CD4-positive, alpha-beta T cell treated with Interleukin-4 for 1 hour (primary cell): ENCODE data around the gene PLA2G1B.

ENCODE experiments used
- DNase-seq, 2 donors: peaks; one replicate each; pipeline ENCODE4 v3.0.0-alpha.2; 2020 to 2022

PLA2G1B gene

DNA sequence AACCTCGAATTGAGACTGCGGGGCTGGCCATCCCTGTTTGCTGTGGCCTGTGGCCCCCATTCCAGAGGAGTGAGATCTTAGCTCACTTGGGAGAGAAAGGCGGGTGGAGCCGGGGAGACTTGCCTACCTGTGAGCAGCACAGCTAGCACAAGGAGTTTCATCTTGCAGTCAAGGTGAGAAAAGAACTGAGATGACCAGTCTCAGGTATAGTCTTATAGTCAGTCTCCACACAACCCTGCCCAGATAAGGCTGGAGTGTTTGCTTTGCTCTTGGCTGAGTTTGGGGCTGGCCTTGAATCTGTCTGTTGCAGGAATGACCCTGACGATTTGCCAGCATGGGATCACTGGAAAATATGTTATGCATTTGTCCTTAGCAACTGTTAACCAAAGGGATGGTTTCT is at the start of gene PLA2G1B:
Gene PLA2G1B (minus strand): TSS at position 187 of the 400 bp plus-strand sequence. CDS start 26 bp downstream, at position 161.
- no peak for DNase-seq

DNA sequence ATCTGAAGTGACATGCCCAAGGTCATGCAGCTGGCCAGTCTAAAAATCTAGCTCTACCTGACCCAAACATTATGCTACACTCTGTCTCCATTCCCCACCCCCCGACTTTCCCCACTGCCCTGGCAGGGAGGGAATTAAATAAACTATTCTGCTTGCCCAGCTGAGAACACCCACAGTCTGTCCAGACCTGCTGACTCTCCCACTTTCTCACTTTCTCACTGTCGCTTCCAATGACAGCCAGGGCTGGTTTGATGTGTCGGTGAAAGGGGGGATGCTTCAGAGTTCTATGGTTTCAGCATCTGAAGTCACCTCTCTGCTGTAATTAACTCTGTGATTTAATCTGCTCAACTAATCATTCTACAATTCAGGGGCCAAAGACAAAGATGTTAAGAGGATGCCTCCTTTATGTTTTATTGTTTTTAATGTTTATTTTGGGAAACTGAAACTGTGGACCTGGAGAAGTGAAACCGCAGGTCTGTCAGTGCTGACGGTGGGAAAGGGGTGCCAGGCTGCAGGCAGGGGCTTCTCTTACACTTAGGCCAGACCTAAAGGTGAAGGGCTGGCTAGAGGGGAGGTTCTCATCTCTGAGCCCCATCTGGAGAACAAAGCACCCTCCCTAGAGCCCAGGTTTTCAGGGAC is 49.5 kb upstream of the PLA2G1B start:
- DNase-seq: no peak

DNA sequence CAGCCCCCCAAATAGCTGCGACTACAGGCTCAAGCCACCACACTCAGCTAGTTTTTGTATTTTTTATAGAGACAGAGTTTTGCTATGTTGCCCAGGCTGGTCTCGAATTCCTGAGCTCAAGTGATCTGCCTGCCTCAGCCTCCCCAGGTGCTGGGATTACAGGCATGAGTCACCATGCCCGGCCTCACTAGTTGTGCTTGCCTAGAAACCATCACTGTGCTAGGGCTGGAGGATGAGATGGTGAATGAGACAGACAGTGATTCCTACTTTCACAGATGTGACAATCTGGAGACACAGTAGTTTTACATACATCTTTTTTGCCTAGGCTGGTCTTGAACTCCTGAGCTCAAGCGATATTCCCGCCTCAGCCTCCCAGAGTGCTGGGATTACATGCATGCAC is 48.8 kb upstream of the PLA2G1B start:
- DNase-seq: no peak

DNA sequence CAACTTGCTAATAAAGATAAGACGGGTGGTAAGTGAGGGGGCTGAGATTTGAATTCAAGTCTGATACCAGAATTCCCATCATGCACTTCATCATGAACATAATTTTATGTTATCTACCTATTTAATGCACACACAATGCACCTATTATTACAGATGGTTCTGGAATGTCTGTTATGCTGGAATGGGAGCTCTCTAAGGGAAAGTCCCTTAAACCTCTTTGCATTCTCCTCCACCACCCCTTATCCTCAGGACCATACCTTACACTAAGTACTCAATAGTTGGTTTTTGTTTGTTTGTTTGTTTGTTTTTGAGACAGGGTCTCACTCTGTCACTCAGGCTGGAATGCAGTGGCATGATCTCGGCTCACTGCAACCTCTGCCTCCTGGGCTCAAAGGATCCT is 48.4 kb upstream of the PLA2G1B start:
- no peak for DNase-seq

DNA sequence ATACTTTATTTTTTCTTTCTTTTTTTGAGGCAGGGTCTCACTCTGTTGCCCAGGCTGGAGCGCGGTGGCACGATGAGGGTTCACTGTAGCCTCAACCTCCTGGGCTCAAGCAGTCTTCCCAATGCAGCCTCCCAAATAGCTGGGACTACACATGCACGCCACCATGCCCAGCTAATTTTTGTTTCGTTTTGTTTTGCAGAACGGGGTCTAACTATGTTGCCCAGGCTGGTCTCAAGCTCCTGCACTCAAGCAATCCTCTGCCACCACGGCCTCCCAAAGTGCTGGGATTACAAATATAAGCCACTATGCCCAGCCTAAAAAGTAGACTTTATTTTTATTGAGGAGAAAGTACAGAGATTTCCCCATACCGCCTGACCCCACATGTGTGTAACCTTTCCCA is 46.1 kb upstream of the PLA2G1B start:
- DNase-seq: no peak

DNA sequence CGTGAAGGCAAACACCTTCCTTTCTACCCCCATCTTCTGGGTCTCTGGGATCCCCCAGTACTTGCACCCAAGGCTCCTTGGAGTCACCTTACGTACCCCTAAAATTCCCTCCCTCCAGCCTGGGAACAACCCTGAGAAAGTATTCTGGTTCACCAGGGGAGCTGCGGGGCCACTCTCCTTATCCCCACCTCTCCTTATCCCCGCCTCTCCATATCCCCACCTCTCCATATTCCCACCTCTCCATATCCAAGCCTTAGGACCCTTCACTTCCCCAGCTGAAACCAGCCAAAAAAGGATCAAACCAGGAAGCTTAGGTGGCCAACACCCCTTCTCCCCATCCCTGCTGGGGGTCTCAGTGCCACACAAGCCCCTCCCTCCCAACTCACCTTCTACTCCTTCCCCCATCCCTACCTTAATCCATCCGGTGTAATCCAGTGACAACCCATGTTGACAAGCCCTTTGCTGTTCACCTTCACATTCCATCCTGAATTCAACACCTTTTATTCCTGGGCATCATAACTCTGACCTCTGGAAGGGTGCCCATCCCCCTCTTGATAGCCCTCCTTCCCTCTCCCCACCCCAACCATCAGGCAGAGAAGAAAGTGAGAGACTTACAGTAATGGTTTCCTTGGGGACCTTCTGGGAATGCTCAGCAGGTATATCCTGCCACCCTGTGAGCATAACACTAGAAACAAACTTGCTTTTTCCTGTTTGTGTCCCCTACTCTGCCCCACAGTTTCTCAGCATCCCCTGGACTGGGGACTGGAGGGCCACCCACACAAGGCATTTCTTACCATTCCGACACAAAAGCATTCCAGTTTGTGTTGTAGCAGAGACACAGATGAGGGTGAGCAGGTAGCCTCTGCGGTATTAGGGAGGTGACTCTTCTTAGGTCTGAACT is 43.0 kb upstream of the PLA2G1B start:
- no peak for DNase-seq

DNA sequence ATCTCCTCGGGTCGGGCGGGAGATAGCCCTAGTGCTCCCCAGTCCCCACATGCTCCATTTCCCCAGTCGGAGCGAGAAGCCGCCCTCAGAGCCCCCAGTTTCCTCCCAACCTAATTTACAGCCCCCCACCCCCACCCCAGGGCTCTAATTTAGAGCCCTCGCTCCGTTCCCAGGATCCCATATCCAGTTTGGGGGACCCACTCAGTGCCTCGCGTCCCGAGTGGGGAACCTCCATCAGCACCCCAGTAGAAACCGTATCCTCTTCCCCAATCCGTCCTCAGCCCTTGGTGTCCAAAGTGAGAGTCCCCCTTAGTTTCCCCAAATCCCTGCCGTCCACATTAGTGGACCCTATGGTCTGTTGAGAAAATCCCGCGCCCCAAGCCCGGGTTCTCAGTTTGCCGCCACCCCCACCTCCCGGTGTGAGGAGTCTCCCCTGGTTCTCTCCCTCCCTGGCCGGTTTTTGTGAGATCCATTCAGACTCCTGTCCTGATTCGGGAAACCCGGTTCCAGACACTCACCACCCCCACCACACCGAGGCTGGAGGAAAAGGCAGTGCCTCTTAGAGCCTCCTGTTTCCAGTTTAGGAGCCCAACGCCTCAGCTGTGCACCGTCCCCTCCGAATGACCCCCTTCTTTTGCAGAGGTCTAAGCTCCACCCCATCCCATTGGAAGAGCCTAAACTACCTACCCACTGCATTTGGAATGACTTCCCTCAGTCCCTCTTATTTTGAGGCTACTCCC is 42.2 kb upstream of the PLA2G1B start:
- DNase-seq: no peak

DNA sequence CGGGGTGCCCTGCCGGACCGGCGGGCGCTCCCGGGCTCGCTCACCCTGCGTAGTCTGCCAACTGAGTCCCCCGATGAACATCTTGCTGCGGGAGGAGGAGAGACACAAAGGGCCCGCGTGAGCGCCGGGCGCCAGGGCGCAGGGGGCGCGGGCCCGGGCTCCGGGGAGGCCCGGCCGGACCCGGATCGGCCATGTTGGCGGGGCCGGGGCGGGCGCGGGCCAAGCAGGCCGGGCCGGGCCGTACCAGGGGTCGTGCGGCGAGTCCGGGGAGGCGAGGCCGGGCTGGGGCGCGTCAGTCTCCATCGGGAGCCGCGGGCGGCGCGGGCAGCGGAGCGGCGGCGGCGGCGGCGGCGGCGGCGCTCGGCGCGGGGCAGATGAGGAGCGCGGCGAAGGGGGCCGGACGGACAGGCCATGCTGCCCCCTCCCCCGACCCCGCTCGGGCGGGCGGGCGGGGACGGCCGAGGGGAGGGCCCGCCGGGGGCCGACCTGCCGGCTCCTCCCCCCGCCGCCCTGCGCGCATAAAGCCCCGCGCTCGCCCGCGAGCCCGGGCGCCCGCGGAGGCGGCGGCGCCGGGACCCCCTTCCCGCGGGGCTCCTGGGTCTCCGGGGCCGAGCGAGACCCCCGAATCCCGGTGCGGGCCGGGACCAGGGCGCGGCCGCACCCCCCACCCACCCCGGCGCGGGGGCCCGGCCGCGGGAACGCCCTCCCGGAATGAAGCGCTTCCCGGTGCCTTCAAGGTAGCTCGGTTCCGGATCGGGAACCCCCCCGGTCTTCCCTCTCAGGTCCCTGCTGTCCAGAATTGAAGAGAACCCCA is 41.4 kb upstream of the PLA2G1B start, which contains the start of gene MSI1:
Gene MSI1 (minus strand): TSS at position 376 of the 814 bp plus-strand sequence. CDS start 73 bp downstream, at position 303.
- DNase-seq: no peak

DNA sequence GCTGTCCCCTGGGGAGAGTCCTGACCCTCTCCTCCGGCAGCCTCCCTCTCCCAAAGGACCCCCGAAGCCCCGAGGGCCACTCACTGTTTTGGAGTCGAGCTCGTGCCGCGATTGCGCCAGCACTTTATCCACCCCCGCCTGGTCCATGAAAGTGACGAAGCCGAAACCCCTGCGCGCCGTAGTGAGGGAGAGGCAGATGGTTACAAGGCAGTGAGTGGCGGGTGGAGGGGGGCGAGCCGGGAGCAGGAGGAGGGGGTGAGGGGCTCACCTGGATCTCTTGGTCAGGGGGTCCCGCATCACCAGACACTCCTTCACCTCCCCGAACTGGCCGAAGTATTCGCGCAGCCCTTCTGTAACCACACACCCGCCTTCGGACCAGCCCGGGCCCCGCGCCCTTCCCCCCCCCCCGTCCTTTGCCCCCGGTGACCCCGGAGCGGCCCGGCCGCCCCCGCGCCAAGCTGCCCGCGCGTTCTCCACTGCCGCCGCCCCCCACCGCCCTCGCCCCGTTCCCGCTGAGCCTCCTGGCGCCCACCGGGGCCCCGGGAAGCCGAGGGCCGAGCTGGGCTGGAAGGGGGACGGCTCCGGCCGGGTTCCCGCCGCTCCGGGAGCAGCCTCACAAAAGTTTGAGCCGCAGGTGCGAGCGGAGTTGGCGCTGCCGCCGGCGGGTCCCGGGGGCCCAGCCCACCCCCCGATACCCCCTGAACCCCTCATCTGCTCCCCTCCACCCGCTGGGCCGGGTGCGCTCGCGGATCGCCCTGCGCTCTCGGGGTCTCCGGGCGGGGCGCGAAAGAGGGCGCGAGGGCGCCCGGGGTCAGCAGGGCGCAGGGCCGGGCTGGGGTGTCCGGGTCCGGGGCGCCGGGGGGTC is 40.6 kb upstream of the PLA2G1B start:
- DNase-seq: no peak

DNA sequence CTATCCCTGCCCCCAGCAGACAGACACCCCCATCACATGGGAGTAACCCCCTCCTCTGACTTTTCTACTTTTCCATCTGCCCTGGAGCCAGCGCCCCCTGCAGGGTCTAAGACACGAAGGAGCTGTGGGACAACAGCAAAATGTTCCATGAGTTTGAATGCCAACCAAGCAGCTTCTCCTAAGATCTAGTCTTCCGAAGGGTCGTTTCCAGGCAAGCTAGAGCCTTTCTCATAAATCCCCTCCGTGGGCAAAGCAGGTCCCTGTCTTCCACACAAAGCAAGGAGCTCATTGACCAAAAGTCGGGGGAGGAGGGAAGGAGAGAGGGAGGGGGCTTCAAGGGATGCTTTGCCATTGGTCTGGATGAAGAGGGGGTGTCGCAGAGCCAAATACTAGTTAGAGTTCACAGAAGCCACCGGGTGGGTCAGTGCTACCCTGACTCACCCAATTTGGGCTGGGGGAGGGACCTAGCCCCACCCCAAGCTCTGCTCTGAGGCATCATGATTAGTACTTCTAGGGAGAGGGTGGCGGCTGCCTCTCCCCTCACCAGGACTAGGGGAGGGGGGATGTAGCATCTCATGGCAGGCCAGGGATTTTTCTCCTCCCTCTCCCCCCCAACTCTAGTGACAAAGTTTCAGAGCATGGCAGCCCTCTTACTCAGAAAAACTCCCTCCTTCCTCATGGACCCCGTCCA is 39.8 kb upstream of the PLA2G1B start:
- DNase-seq: no peak

DNA sequence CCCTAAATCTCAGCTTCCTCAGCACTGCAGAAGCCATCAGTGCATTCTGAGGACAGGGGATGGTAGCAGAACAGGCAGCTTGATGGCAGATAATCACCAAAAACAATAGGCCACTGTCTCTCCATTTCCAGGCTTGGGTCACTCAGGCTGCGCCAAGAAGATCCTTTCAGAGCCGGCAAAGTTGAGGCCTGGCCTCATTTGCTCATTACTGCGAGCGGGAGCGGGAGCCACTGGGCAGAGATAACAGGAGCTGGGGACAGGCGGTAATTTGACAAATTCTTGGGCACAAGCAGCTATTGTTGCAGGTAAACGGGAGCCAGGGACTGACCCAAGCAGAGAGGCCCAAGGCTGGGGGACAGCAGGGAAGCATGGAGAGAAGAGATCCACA is 39.3 kb upstream of the PLA2G1B start:
- DNase-seq: no peak

DNA sequence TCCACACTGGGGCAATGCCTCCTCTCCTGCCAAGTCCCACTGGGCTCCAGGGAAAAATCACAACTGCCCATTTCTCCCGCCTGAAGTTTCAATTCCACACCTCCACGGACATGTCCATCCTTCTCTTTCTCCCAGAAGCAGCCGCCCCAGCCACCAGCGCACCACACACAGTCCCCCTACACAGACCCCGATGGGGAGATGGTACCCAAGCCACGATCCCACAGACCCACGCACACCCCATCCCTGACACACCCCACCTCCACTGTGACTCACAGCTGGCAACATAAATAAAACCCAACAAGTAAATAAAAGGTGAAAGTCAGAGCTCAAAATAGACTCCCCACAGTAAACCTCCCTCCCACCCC is 38.7 kb upstream of the PLA2G1B start:
- DNase-seq: no peak

DNA sequence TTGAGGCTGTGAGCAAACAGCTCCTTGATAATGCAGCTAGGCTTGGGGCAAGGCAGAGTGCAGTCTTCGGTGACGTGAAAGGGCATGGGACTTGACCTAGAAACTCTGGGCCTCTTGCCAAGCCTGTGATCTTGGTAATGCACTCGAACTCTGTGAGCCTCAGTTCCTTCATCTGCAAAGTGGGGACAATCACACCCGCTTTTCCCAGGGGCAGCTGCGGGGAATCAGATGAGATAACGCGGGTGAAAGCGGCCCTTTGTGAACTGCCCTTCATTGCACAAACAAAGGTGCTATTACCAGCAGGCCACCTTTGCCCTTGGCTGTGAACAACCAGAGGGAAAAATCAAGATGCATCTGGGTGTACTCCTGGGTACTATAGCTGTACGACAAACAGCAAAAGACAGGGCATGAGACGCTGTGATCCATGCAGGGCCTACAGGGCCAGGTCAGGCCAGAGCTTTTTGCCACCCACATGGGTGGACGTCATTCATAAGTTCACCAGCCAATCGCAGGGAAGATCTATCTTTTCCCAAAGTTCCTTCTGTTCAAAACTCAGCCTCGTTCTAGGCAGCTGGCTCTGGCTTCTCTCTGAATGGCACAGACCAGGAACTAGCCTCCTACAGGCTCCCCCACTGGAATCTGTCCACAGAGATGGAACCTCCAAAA is 38.2 kb upstream of the PLA2G1B start:
- no peak for DNase-seq

DNA sequence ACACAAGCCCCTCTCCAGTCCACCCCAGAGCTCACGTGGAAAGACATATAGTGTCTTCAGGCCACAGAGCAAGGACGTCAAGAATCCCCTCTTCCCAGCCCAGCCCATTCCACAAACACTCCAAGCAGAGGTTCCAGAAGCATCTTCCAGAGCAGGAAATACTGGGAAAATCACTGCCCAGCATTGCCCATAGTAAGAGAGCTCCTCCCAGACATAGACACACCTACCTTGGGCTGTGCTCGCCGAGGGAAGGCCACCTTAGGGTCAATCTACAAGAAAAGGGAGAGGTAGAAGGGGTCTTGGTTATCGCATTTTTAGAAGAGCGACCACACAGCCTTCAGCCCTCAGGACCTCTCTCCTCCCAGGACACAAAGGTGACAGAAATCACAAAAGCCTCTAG is 36.9 kb upstream of the PLA2G1B start:
- no peak for DNase-seq

DNA sequence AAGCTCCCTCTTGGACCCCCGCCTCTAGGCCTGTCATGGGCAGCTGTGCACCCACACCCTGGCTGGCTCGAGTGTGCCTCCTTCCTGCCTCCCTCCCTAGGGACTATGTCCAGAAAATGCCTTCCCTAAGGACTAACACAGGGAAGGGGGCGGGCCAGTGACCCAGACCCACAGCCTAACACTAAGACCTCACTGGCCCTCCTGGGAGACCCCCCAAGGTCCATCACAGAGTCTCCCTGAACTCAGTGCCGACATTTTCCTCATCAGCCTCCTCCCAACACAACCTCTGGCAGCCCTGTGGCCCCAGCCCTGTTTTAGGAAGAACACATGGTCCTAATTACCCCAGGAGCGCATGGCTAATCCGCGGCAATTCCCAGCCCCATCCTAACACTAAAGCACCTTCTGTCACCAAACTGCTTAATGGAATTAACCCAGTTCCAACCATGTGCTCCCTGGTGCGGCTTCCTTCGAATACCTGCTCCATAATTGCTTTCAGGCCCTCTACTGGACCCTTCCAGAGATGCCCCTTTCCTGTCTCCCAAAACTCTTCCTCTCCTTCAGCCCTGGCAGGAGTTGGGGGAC is 35.8 kb upstream of the PLA2G1B start:
- DNase-seq: no peak

DNA sequence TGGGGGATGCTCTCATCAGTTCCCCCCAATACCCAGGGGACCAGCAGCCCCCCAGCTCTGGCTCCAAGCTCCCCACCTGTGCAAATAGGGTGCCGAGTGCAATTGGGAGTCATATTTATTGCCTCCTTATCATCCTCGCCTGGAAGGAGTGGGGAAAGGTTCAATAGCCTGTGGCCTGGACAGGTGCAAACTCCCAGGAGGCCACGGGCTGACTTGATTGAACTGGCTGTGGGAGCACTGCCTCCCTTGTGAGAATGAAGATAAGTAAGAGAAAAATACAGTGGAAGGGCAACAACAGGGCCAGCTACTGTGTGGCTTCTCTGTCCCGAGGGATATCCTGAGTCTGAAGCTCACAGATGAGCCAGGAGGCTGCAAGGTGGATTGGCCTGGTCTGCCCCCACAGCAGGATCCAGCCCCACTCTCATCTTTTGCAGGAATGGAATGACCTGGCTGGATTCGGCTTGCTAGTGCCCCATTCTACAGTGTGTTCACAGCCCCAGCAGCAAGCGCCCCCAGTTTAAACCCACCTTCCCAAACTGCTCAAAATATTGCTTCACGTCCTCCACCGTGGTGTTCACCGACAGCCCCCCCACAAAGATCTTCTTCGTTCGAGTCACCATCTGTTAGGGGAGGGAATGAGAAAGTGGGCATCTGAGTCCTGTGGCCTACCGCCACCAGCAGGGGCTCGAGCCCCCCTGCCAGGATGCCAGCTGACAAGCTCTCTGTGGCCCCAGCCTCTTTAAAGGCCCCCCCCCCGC is 35.1 kb upstream of the PLA2G1B start:
- no peak for DNase-seq

DNA sequence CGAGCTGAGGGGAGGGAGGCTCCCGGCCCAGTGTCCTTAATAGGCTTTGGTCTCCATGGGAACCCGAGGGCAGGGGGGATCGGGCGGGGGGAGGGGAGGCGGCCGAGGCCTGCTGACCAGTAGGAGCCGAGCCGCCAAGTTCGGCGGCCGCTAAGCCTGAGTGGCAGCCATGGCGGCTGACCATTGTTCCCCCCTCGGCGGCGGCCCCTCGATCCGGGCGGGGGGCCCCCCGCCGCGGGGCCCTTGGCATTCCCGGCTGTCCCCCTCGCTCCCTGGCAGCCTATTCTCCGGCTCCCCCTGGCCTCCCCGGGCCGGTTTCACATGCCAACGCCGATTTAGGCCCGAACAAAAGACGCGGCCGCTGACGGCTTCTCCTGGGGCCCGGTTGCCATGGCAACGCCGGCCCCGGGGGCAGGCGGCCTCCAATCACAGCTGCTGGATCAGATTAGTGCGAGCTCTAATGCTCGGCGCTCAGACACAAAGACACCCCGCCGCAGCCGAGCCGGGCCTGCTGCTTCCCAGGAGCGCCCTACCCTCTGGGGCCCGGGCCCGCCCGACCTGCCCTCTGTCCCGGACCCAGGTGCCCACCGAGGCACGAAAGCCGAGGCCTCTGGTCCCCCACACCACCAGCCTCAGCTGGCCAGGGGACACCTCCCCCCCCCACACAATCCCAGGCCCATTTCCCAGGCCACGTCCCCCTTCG is 34.1 kb upstream of the PLA2G1B start:
- DNase-seq: no peak

DNA sequence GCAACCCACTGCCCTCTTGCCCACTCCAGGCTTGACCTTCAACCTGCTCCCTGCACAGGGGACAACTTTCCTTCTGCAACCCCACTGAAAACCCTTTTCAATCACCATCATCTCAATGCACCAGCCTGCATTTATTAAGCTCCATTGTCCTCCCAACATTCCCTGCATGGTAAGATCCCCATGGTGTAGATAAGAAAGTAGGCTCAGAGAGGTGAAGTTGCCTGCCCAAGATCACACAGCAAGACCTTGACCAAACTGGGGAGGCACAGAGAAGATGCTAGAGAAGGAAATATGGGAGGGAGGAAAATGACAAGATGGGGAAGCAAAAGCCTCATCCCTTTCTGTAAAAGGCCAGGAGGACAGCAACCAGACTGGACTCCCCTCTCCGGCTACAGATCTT is 31.5 kb upstream of the PLA2G1B start:
- no peak for DNase-seq
